Measurements from ENCODE around the gene CCSER1. TPM values are rescaled to one million over a fixed set of nuclear protein-coding genes. Genes with fewer than 3 reads are reported as not detected.

Gene CCSER1
- total and polyA plus RNA-seq, 2 of the 8 experiments (the other 6 are each of a cell fraction or from before 2014, with no cell fraction given) = 0.26 to 0.84 TPM

GRCh38 chr4:90246816-90247215 lies 119.6 kb downstream of the CCSER1 start (continued):
- TF ChIP-seq NANOG (IDR thresholded peaks at IDR 0.05; ENCODE audit: insufficient read depth, low read depth, low read length, poor library complexity, severe bottlenecking) = no peak
- no peak for TF ChIP-seq KDM1A (IDR thresholded peaks at IDR 0.05; ENCODE audit: borderline replicate concordance, low read length)
- TF ChIP-seq BACH1 (IDR thresholded peaks at IDR 0.05; ENCODE audit: low read length) = no peak
